Stimulated activated CD4-positive, alpha-beta T cell treated with anti-CD3 and anti-CD28 coated beads, Interleukin-4, amount 100 ng/mL, for 1 hour (primary cell): ENCODE measurements around the gene HOXB8.
A peak's percentile ranks its signal among the peaks of the same experiment; 100 is the strongest.

ENCODE experiments used
- DNase-seq: peaks from one replicate; pipeline ENCODE4 v3.0.0-alpha.2; 2020

HOXB8 gene

DNA sequence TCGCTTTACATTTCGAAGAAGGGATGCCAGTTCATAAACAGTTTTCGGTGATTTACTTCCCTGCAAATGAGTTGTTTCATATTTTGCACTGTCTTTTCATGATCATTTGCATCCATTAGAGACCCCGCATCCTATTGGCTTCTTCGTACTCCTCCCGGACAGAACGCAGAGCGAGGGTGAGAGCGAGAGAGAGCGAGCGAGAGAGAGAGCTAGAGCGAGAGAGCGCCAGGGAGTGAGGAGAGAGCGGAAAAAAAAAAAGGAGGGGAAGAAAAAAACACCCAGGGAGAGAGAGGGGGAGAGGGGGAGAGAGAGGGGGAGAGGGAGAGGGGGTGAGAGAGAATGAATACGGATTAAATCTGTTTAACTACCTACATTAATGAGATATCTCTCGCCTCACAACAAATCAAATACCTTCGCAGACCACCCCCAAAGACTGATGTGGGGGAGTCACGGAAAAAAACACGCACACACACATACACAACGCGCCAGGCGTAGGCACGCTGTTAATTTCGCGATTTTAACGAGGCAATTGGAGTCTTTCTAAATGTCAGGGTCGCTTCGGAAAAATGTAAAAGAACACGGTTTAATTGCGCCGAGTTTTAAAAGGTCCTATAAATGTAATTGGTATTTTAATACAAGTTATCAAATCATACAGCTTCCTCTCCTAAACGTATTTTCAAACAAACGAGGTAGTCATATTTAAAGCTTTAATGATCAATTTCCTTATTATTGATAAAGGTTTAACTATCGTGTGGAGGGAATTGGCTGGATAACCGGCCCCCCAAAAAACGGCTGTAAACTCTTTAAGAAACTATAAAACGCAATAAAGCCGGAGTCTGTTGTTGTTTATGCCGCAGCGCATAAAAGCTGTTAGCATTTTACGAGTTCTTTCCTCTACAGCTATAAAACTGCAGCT lies at the start of gene HOXB8:
HOXB8 (minus strand) TSS at position 246 of the 916 bp plus-strand sequence. CDS start 588 bp downstream, outside the sequence.
- no peak for DNase-seq

DNA sequence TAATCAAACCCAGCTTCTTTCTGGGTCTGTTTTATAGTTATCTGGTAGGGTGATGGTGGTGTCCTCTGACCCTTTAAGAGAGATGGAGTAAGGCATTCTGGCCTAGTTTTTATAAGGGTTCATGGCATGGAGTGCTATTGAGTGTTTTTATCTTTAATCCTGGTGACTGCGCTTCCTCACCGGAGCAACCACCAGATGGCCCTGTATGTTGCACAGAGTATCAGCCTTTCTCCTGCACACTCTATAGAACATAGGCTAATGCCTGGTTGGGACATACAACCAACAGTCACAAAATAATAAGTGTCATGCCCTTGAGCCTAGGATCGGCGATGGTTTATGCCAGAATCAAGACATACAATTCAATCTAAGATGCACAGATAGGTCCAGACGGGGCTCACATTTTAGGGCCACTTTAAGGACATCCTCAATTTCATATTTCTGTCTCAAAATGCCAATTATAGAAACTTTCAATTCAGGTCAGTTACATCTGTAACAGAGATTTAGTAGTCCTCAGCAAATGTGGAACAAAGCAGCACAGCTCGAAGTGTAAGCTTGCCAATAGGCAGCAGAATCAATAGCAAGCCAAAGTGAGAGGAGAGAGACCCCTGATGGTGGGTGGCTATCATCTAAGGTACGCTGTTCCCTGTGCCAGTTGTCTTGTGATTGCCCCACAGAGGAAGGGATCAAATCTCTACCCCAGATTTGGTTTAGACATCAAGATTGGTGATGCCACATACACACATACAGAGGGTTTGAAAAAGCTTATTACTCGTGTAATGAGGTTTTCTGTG lies 48.2 kb upstream of the HOXB8 start:
- no peak for DNase-seq

DNA sequence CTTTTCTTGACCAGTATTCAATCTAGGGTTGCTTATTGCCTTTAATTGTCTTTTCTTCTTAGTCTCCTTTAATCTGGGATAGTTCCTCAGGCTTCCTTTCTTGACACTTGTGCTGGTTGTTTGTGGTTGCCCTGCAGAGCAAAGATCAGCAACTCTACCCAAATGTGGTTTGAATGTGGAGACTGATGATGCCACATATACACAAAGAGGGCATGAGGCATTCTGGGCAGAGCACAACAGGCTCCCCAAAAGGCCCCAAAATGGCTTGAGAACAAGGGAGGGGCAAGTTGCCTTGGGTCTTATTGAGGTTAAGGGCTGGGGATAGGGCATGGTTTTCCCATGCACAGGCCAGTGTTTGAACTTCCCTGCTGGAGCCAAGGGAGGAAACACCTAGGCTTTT lies 40.8 kb upstream of the HOXB8 start:
- no peak for DNase-seq

DNA sequence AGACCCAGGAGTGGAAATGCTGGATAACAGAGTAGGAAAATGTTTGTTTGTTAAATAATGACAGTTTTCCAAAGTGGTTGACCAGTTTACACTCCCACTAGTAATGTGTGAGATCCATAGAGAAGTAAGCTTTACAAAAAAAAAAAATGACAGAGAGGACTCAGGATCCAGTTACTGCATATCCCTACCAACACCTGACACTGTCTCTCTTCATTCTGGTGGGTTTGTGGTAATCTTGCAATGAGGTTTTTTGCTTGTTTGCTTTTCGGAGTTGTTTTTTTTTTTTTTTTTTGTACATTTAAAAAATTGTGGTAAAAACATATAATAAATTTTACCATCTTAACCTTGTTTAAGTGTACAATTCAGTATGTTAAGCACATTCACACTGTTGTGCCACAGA lies 34.6 kb upstream of the HOXB8 start:
- DNase-seq: no peak

DNA sequence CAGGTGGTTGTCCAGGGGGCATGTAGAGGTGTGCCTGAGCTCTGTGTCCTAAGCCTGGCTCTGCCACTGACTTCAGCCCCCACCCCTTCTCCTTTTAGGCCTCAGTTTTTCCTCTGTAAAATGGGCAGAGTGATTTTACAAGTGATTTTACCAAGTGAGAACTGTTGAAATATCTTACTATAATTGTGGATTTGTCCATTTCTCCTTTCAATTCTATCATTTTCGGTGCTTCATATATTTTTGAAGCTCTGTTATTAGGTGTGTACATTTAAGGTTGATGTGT lies 32.8 kb upstream of the HOXB8 start:
- no peak for DNase-seq

DNA sequence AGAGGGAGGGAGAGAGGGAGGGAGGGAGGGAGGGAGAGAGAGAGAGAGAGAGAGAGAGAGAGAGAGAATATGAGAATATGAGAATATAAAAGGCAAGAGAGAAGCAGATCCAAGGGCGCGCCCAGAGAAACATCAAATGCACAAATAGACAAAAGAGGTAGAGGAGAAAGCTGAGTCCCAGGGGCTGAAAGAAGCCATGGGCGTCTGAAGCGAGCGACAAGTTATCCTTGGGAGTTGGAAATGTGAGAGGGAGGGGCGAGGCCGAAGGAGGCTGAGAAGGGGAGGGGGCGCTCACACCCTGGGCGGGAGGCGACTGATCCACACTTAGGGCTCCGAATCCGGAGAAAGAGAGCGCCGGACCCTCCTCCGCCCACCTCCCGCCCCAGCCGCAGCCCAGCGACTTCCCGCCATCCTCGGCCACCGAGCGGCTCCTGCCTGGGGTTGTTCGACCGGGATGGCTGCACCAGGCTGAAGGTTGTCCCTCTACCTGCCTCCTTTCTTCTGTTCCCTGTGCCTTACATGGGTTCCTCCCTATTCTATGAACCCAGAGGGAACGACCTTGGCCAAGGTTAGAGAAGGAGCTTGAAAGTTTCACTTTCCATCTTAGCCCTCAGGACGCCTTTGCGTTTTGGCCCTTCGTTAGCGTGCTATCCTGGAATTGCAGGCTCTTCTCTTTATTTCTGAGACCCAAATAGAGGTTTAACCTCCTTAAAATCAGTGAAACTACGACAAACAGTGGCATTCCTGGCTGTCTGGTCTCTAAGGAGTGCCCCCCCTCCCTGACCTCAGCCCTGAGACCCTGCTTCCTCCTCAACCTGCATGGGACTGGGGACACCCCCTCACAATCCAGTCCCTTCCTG lies 32.2 kb upstream of the HOXB8 start:
- no peak for DNase-seq

DNA sequence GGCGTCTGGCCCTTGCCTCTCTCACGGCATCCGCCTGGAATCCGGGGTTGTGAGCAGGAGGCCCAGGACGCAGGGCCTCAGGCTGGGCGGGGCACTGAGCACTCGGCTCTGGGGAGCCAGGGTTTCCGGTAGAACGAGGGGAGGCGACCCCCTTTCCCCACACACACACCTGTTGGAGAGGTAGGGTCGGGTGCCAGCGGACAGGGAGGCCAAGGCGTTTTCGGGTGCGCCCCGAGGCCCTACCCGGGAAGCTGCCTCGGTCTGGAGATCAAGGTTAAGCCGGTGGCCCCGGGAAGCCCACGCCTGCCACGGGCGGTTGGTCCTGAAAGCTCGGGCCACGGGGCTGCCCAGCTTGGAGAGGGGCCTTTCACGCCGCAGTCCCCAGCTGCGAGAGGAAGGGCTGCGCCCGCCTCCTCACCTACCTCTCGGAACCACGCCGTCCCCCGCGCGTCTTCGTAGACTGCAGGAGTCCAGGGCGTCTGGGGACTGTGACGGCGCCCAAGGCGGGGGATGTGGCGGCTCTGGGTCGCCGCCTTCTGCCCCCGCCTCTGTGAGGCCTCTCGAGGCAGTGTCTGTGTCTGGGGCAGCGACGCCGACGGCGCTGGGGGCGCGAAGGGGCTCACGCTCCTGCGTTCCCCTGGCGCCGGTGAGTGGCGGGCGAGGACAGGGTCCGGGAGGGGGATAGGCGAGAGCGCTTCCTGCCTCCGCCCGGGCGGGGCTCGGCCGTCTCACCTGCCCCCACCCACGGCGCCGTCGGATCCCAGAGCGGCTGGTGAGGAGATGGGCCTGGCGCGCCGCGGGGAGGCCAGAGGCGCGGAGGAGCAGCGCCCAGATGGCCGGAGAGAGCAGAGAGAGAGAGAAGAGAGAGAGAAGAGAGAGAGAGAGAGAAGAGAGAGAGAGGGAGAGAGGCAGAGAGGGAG lies 31.4 kb upstream of the HOXB8 start:
- DNase-seq: peak; percentile 26

DNA sequence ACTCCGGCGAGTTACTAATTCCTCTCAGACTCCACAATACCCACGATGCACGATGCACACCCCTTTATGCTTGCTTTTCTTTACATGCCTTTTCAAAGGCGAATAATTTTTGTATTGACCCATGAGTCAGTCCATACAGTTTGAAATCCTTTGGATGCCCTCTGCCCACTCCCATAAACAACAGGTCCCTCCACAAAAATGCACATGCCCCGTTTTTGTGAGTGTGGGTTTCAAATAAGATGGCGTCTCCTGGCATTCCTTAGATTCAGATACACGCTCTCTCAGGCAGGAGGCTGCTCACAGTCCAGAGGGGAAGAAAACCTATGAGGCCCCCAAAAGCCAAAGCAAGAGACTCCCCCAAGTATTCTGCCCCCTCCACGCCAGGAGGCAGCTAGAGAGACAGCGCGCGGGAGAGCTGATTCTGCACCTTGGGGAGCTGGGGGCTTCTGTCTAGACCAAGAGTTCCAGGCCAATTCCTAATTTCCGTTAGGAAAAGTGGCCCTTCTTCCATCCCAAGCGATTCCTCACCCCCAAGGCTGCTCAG lies 30.6 kb upstream of the HOXB8 start:
- DNase-seq: no peak

DNA sequence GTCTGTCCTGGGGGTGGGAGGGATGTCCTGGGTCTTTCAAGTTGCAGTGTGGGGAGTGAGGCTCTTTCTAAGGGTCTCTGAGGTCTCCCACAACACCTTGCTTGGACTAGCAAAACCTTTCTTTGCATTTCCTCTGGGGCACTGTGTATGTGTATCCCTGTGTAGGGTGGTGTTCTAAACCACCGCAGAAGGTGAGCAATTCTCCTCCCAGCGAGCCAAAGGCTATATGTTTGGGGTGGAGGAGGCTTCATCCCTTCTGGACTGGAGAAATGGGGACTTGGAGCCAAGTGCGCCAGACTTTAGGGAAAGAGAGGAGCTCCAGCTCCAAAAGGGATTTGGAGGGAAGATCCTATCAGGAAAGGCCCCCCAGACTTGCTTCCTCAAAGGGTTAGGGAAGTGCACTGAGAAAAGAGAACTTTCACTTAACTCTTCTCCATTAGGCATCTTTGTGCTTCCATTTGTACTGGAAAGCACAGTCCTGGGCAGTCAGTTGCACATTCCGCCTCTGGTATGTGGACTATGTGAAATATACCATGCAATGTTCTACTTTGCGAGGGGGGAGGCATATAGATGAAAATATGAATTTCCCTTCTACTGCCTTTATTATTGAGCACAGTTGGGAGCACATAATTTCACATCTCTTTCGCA lies 29.9 kb upstream of the HOXB8 start:
- no peak for DNase-seq

DNA sequence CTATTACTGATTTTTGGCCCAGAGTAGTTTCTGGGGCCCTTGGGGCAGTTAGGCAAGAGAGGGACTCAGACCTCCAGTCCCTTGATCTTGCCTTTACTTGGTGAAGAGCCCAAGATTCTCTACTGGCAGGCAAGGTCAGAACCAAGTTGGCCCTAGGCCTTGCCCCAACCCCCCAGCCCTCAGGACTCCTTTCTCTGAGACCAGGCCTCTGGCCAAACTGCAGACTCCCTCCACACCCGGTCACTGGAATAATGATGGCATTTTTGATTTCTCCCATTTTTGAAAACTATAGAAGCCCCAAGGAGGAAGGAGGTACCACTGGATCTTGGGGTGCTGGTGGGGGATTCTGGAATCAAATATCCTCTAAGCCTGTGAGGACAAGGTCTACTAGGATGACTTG lies 29.1 kb upstream of the HOXB8 start:
- no peak for DNase-seq

DNA sequence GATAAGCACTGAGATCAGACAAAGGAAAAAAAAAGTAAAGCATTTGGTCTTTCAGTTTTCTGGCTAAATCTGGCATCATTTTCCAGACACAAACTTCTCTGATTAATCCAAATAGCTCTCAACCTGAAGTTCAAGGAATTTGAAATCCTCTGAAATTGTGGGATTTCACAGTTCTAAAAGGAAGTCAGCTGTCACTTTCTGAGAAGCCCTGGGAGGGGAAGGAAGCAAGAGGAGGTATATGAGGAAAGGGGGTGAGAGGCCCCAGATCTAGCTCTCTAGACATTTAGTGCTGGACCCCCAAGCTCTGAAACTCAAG lies 28.6 kb upstream of the HOXB8 start:
- DNase-seq: no peak

DNA sequence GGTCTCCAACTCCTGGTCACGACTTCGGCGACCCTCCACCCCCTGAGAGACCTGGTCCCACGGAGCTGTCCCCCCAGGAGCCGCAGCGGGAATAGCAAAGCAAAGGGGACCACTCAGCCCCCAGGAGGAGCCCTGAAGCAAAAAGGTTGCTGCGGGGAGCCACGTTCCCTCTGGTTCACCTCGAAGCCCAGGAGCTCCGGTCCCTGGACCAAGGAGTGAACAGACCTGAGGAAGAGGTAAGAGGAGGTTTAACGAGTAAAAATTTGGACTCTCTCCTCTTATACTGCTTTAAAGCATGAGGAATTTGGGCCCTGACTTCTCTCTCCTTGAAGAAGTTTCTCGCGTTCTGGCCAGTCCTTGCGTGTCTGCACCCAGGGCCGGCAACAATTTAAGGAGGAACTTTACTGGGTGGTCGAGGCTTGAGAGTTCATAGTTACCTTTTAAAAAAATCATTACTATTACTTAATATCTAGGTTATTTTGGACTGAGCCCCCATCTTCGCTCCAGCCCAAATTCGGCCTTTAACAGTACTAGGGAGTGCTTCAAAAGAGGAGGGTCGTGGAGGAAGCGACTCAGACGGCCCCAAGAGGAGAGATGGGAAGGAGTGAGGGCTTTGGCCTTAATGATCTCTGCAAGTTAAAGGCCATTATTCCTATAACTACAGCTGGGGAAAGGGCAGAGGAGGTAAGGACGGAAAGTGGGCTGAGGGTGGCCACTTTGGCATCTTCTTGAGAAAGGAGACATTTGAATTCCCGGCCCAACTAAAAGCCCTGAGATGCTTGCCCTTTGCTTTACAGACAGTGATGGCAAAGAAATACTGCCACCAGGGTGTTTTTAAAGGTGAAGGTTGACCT lies 28.0 kb upstream of the HOXB8 start:
- DNase-seq: no peak

DNA sequence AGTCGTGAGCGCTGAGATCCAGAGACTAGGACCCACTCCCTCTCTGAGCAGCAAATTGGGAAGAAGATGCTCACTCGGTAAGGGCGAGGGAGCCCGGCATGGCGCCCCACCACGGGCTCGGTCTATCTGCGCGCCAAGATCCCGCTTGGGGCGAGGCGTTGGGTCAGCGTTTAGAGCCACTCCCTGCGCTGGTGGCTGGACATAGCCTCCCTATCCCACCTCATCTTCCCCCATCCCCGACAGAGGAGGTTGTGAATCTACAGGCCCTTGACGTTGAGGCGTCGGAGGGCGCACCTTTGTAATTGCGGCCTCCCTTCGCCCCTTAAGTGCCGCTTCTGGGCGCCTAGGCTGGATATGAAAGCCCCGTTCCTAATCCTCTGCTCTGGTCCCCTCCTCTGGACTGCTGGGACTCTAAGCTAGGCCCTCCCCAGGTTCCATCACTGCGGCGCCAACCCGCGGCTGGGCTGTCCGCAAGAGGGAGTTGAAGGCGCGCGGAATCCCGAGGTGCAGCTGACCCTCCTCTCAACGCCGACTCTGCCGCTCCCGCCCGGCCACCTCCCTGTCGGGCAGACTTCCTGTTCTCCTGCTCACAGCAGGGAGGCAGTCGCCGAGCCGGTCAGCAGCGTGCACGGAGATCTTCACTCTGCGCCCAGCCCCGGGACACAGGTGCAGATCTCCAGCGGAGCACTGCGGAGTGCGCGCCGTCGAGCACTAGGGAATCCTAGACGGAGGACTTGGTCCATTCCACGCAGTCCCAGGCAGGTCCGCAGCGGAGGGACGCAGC lies 27.2 kb upstream of the HOXB8 start:
- DNase-seq: no peak

DNA sequence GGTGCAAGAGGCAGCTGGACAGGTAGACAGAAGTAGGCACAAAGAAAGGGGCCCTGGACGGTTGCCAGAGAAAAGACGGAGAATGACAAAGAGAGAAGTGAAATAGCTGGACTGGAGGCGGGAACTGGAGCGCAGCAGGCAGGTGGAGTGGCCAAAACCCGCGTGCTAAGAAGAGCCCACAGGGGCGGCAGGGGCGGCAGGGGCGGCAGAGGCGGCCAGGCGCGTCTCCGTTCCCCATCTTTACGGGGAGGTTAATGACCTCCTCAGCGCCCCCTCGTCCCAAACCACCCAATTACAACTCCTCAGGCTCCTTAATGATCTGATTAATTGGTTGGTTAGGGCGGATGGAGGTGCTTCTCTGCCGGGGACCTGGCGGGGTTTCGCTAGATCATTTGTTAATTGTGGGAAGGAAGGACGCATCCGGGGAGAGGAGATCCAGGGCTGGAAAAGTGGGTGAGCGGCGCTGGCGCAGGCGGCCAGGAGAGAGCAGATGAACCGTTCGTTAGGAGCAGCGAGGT lies 26.5 kb upstream of the HOXB8 start:
- no peak for DNase-seq

DNA sequence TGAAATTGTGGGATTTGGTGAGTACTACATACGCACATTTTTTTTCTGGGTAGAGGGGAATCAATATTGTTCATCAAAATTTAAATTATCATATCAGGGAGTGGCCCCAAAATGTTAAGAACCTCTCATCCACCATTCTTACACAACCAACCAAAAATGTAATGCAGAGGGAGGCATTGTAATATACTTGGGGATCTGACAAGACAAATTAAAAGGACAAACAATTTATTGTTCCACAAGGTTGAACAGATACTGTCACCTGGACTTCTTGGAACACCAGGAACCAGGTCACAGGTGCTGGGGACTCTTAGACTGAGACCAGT lies 25.7 kb upstream of the HOXB8 start:
- DNase-seq: no peak

DNA sequence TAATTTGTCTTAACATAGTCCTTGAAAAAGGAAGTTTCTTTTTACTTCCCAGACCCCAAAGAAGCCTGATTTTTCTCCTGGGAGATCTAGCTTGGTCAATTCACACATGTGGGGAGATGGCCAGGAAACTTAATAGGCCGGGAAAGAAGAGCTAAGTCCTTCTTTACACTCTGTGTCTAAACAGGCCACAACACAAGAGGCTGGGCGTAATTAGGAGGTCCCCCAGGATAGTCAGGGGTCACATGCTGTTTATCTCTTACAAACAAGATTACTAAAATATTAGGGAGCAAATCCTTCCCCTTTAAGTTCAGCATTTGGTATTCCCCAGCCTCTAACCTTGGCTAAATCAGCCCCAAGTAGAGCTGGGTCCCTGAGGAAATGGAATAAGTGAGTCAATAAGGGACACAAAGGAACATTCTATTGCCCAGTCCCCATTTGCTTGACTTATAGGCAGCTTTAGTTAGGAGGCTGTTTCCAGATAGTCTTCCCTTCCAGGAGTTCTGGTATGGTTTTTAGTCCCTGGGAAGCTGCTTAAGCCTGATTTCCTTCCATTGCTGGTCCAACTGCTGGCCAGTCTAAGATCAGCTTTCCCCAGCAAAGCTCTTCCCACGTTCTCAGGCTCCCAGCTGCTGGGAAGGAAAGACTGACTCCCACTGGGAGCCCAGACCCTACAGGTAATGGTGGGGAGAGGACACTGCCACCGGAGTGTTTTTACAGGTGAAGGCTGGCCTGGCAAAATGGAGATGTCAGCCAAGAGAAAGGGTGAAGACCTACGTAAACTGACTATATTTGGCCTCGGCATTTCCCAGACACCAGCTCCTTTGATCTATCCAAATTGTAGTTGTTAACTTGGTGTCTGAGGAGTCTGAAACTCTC lies 25.1 kb upstream of the HOXB8 start:
- DNase-seq: no peak

DNA sequence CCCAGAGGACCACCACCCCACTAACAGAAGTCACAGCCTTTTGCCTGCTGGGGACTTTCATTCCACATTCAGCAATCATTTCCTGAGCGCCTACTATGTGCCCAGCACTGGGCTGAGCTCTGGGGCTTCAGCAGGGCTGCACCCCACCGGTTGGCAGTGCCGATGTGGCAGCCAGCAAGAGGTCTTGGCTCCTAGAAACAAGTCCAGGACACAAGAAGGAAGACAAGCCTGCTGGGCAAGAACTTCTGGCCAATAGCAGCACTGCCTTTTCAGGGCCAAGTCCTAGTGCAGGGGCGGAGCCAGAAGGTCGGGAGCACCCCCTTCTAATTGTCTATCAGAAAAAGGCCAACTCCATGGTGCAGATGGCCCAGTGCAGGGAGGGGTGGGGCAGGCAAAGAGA lies 24.0 kb upstream of the HOXB8 start:
- DNase-seq: no peak
